SIG-M5 treated with dmso at 0.1 percent for 504 hours (cell line): ENCODE measurements around the gene TP53TG3F.
"Not testable (repeated sequence)": the region's sequence is repeated elsewhere in the genome, so short reads cannot be mapped to it uniquely, and the experiment has no call there.

Experiments
- DNase-seq: peaks from one replicate; lab custom pipeline; 2025; ENCODE audit not compliant: unreplicated experiment; lab: John Stamatoyannopoulos, UW

TP53TG3F gene, protein sequence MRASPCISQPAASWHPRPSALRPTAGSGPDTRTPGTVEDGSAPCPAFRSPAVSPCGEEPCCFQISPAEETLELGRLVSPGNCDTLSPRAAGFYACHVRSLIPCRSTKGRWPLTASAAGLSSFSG

DNA sequence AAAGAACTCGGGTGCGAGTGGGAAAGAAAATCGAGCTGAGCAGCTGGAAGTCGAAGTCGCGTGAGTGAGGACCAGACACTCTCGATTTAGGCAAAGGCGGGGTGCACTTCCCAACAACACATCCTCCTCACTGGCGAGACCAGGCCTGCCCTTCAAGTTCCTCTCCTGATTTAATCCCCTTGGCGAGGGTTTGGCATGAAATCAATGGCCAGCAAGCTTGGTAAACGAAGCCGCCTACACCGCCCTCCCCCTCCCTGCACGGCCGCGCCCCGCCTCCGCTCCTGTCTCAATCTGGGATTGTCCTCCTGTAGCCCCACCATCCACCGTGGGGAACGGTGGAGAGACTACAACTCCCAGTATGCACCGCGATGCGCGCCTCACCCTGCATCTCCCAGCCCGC lies at the start of gene TP53TG3F:
Gene TP53TG3F, plus strand, starts transcription at position 301 of the 400 bp plus-strand sequence. Its CDS starts 68 bp downstream, at position 369.
- DNase-seq, result not testable (repeated sequence)

- DNase-seq, result not testable (repeated sequence)
Observed at GRCh38 chr16:33491611-33492010, 32.2 kb downstream of the TP53TG3F start.

DNA sequence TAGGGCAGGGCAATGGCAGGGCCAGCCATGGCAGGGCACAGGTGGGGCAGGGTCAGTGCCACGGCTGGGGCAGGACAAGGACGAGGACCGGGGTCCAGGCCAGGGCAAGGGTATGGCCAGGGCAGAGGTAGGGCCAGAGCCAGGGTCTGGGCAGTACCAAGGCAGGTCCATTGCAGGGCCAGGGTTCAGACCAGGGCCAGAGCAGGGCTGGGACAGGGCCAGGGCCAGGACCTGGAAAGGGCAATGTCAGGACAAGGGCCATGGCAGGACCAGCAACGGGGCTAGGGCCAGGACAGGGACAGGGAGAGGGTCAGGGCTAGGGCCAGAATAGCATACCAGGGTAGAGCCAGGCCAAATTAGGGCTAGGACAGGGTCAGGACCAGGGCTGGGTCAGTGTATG lies 47.8 kb downstream of the TP53TG3F start:
- DNase-seq, result not testable (repeated sequence)

DNA sequence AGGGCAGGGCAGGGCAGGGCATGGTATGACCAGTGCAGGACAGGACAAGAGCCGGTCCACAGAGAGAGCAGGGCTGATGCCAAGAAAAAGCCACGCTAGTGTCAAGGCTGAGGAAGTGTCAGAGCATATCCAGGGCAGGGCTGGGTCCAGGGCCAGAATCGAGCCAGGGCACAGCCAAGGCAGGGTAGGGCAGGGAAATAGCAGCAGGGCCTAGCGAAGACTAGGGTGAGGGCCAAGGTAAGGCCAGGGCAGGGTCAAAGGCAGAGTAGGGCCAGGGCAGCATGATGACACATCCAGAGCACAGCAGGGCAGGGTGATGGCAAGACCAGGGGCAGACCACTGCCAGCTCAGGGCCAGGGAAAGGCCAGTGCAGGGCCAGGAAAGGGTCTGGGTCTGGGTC lies 49.7 kb downstream of the TP53TG3F start:
- DNase-seq, result not testable (repeated sequence)

- not testable (repeated sequence) for DNase-seq
Observed at GRCh38 chr16:33509906-33510305, 50.5 kb downstream of the TP53TG3F start.
